ENCODE measurements around the gene DDAH1. TPM values are rescaled to one million over a fixed set of nuclear protein-coding genes. Genes with fewer than 3 reads are reported as not detected.
A peak's percentile ranks its signal among the peaks of the same experiment; 100 is the strongest.

The DDAH1 gene
- total RNA-seq, 1 donor: 88.9 TPM

DNA sequence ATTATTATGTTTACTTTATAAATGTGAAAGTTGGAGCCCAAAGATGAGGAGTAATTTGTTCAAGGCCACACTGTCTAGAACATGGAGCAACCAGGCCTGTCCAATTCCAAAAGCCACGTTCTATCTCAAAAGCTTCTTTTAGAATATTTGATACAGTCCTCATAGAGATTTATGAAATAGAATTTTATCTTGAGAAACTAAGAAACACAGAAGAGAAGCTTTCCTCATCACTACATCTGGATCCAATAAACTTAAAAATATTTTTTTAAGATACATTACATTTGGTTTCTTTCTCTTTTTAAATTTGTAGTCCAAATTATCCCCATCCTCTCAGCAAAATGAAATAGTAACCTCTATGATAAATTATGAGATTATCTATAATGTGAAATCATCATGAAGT is 58.9 kb downstream of the DDAH1 start:
- TF ChIP-seq, protein P1, sequence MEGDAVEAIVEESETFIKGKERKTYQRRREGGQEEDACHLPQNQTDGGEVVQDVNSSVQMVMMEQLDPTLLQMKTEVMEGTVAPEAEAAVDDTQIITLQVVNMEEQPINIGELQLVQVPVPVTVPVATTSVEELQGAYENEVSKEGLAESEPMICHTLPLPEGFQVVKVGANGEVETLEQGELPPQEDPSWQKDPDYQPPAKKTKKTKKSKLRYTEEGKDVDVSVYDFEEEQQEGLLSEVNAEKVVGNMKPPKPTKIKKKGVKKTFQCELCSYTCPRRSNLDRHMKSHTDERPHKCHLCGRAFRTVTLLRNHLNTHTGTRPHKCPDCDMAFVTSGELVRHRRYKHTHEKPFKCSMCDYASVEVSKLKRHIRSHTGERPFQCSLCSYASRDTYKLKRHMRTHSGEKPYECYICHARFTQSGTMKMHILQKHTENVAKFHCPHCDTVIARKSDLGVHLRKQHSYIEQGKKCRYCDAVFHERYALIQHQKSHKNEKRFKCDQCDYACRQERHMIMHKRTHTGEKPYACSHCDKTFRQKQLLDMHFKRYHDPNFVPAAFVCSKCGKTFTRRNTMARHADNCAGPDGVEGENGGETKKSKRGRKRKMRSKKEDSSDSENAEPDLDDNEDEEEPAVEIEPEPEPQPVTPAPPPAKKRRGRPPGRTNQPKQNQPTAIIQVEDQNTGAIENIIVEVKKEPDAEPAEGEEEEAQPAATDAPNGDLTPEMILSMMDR (IDR thresholded peaks at IDR 0.05; ENCODE audit: insufficient read depth, low read length): no peak
- peak; percentile 58 for DNase-seq (ENCODE audit: low read depth)
- H3K4me3 ChIP-seq (ENCODE audit: low read depth, low read length): no peak overlapping the region

DNA sequence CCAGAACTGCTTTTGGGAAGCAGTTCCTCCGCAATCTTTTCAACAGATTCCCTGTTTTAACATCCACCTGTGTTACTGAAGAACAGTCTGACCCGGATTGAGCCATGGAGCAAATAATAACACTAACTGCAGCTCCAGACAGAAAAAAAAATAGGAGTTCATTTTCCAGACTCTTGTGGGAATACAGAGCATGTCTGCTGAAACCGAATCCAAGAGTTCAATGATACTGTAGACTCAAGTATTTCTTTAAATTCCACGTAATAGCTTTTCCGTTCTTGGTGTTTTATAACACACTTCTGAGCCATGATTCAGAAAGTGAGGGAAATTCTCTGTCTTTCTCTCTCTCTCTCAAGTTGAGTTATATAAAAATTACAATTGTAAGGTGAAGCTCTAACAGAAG is 60.6 kb downstream of the DDAH1 start:
- TF ChIP-seq, protein P1 (IDR thresholded peaks at IDR 0.05; ENCODE audit: insufficient read depth, low read length): no peak
- H3K4me3 ChIP-seq (ENCODE audit: low read depth, low read length): no peak overlapping the region
- peak; percentile 63 for DNase-seq (ENCODE audit: low read depth)

DNA sequence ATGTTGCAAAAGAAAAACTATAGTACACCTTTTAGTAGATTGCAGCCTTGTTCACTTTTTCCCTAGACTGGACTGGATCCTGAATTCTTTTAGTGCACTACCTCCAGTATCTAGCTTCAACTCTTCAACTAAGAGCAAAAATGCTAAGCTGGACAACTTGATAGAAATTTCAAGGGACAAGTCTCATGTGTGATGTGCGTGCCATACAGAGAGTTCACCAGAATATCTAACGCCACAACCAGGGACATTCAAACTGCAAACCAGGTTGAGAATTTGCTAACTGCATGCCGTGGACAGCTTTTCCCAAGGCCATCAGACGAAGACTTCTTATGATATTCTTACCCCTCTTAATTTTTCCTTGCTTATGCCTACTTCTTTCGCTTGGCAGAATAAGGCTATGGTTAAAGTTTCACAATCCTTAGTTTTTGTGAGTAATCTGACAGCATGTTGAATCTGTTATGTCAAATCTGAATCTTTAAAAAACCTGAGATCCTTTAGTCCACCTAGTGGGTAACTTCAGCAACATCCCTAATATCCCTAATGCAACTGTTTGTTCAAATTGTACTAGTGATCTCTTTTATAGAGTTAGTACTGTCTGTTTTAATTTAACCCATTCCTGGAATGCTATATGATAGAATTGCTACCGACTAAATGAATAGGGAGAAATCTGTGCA is 66.4 kb downstream of the DDAH1 start:
- DNase-seq (ENCODE audit: low read depth): peak; percentile 79
- no peak overlapping the region for H3K4me3 ChIP-seq (ENCODE audit: low read depth, low read length)
- TF ChIP-seq, protein P1 (IDR thresholded peaks at IDR 0.05; ENCODE audit: insufficient read depth, low read length): peak; percentile 58

DNA sequence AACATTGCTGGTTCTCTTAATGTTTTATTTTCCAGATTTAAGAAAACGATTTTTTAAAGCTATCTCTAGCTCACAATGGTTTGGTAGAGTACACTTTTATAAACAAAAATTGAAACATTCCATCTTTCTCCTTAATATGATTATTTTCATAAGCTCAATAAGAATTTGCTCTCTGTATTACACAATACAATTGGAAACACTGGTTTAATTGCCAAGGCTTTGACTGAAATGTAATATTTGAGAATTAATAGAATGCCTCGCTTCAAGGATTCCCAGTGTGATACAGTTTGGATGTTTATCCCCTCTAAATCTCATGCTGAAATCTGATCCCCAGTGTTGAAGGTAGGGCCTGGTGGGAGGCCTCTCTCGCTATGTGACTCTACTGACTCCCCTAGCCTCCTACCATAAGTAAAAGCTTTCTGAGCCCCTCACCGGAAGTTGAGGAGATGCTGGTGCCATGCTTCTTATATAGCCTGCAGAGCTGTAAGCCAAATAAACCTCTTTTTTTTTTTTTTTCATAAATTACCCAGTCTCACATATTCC is 67.4 kb downstream of the DDAH1 start:
- no peak for DNase-seq (ENCODE audit: low read depth)
- TF ChIP-seq, protein P1 (IDR thresholded peaks at IDR 0.05; ENCODE audit: insufficient read depth, low read length): no peak
- no peak overlapping the region for H3K4me3 ChIP-seq (ENCODE audit: low read depth, low read length)

DNA sequence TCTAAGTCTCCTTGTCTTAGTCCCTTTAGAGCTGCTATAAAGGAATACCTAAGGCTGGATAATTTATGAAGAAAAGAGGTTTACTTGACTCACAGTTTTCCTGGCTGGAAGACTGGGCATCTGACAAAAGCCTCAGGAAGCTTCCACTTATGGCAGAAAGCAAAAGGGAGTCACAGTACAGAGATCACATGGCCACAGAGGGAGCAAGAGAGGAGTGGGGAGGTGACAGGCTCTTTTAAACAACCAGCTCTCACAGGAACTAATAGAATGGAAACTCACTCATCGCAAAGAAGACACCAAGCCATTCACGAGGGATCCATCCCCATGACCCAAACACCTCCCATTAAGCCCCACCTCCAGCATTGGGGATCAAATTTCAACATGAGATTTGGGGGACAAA is 68.8 kb downstream of the DDAH1 start:
- no peak for DNase-seq (ENCODE audit: low read depth)
- no peak overlapping the region for H3K4me3 ChIP-seq (ENCODE audit: low read depth, low read length)
- TF ChIP-seq, protein P1 (IDR thresholded peaks at IDR 0.05; ENCODE audit: insufficient read depth, low read length): no peak

DNA sequence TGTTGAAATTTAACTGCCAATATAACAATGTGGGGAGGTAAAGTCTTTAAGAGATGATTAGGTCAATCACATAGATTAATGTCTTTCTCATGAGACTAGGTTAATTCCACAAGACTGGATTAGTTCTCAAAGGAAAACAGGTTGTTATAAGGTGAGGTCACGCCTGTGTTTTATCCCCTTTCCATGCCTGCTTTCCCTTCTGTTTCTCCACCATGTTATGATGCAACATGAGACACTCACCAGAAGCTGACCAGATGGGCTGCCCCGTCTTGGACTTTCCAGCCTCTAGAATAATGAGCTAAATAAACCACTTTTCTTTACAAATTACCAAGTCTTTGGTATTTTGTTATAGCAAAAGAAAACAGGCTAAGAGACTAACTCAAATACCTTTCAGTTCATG is 70.8 kb downstream of the DDAH1 start:
- TF ChIP-seq, protein P1 (IDR thresholded peaks at IDR 0.05; ENCODE audit: insufficient read depth, low read length): no peak
- no peak overlapping the region for H3K4me3 ChIP-seq (ENCODE audit: low read depth, low read length)
- DNase-seq (ENCODE audit: low read depth): no peak
